ENCODE results near the gene ELF2. TPM values are rescaled to one million over a fixed set of nuclear protein-coding genes. Genes with fewer than 3 reads are reported as not detected.

The ELF2 gene
- total and polyA plus RNA-seq, 9 donors, result 28.8 to 66.8 (median 51.1) TPM

GRCh38 chr4:139112650-139113049 is 64.4 kb downstream of the ELF2 start:
- no peaks in the 10 kb centered on the region for H3K9me3 ChIP-seq
- no peaks in the 10 kb centered on the region for H3K27me3 ChIP-seq
- H3K4me1 ChIP-seq (ENCODE audit: insufficient read depth), result no peaks in the 10 kb centered on the region
- 93 to 95% (median 94%) methylated on average over 5 of the region's 5 CpGs for WGBS, 3 donors
- intact Hi-C loops (cut with DNase I), result loop anchor here in 1 of 4 donors (10.0 kb wide), 1 partner anchor 52 kb away; no protein-coding TSS in a partner anchor
- H3K36me3 ChIP-seq, result no peaks in the 10 kb centered on the region
- DNase-seq, result no peak
- no peak overlapping the region for H3K4me3 ChIP-seq
- no peak overlapping the region for H3K27ac ChIP-seq
- TF ChIP-seq, protein P1, sequence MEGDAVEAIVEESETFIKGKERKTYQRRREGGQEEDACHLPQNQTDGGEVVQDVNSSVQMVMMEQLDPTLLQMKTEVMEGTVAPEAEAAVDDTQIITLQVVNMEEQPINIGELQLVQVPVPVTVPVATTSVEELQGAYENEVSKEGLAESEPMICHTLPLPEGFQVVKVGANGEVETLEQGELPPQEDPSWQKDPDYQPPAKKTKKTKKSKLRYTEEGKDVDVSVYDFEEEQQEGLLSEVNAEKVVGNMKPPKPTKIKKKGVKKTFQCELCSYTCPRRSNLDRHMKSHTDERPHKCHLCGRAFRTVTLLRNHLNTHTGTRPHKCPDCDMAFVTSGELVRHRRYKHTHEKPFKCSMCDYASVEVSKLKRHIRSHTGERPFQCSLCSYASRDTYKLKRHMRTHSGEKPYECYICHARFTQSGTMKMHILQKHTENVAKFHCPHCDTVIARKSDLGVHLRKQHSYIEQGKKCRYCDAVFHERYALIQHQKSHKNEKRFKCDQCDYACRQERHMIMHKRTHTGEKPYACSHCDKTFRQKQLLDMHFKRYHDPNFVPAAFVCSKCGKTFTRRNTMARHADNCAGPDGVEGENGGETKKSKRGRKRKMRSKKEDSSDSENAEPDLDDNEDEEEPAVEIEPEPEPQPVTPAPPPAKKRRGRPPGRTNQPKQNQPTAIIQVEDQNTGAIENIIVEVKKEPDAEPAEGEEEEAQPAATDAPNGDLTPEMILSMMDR (IDR thresholded peaks at IDR 0.05), result no peak
- TF ChIP-seq POLR2A (IDR thresholded peaks at IDR 0.05) (no peak), EP300 (IDR thresholded peaks at IDR 0.05) (no peak)

DNA sequence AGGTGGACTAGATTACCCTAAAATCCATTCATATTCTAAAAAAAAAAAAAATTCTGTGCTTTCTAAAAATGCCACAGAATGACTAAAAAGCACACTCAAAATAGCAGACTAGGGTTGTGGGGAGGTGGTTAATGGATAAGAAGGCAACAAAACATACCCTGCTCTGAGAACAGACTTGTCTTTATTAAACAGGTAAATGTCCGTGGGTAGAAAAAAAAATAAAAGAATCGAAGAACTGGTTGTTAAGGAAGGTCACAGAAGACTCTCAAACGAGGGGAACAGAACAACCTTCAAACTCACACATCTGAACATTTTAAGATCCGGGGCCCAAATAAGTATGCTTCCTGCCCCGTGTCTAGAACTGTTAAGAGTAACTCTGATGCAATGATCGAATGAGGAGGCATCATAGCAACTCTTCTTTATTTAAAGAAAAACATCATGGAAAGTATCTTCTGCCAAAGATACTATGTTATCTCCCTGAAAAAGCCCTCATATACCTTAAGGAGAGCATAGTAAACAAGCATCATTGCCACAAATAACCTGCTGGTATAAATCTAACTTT is 68.4 kb downstream of the ELF2 start:
- intact Hi-C loops (cut with DNase I), result loop anchor here in 1 of 4 donors (10.0 kb wide), 1 partner anchor 186 kb away; no protein-coding TSS in a partner anchor
- Histone ChIP-seq H3K9me3 (no peaks in the 10 kb centered on the region), H3K36me3 (no peaks in the 10 kb centered on the region), H3K27ac (no peak overlapping the region), H3K4me1 (ENCODE audit: insufficient read depth) (no peaks in the 10 kb centered on the region), H3K4me3 (no peak overlapping the region), H3K27me3 (no peaks in the 10 kb centered on the region)
- DNase-seq, result no peak
- no peak for TF ChIP-seq EP300 (IDR thresholded peaks at IDR 0.05)
- no peak for TF ChIP-seq POLR2A (IDR thresholded peaks at IDR 0.05)
- TF ChIP-seq, protein P1 (IDR thresholded peaks at IDR 0.05), result no peak
- WGBS, 3 donors, result 89 to 90% (median 89%) methylated on average over 6 of the region's 6 CpGs

GRCh38 chr4:139099366-139099982 is 77.5 kb downstream of the ELF2 start:
- no peak overlapping the region for H3K27ac ChIP-seq
- no peak overlapping the region for H3K4me3 ChIP-seq
- no peaks in the 10 kb centered on the region for H3K4me1 ChIP-seq (ENCODE audit: insufficient read depth)
- no peaks in the 10 kb centered on the region for H3K9me3 ChIP-seq
- DNase-seq, result peak; percentile 60 to 79 (median 65)
- H3K27me3 ChIP-seq, result no peaks in the 10 kb centered on the region
- WGBS, 3 donors, result 6 to 9% (median 8%) methylated on average over 2 of the region's 2 CpGs
- intact Hi-C loops (cut with DNase I), result no loop called here
- TF ChIP-seq, protein P1 (IDR thresholded peaks at IDR 0.05), result peak; percentile 59 to 71 (median 71)
- TF ChIP-seq POLR2A (IDR thresholded peaks at IDR 0.05), result no peak
- no peaks in the 10 kb centered on the region for H3K36me3 ChIP-seq

- Histone ChIP-seq H3K27me3 (no peaks in the 10 kb centered on the region), H3K4me1 (ENCODE audit: insufficient read depth) (no peaks in the 10 kb centered on the region), H3K27ac (no peak overlapping the region), H3K9me3 (no peaks in the 10 kb centered on the region), H3K36me3 (no peaks in the 10 kb centered on the region), H3K4me3 (no peak overlapping the region)
- intact Hi-C loops (cut with DNase I), result no loop called here
- DNase-seq, result no peak
- 79 to 87% (median 81%) methylated on average over 12 of the region's 12 CpGs for WGBS, 3 donors
- TF ChIP-seq EP300 (IDR thresholded peaks at IDR 0.05) (no peak), POLR2A (IDR thresholded peaks at IDR 0.05) (no peak)
- TF ChIP-seq, protein P1 (IDR thresholded peaks at IDR 0.05), result no peak
Observed at GRCh38 chr4:139092271-139092670, 84.7 kb downstream of the ELF2 start.
